Stimulated activated CD4-positive, alpha-beta T cell treated with anti-CD3 and anti-CD28 coated beads, Interleukin-1b, Interleukin-23, amount 100 ng/mL, for 24 hours (primary cell): Measurements from ENCODE around the gene SH3D21.

Experiments
- DNase-seq, 4 experiments: peaks; one replicate each; pipeline ENCODE4 v3.0.0-alpha.2; 2020; ENCODE audit warnings: low read depth in 4 of 4, low spot score in 1 of 4

SH3D21 gene

GRCh38 chr1:36328713-36329112 is 22.5 kb downstream of the SH3D21 start:
- DNase-seq = no peak

GRCh38 chr1:36329817-36330216 is 23.6 kb downstream of the SH3D21 start:
- no peak for DNase-seq

- no peak for DNase-seq
Observed at GRCh38 chr1:36330940-36331339, 24.8 kb downstream of the SH3D21 start.

- DNase-seq = no peak
Observed at GRCh38 chr1:36337830-36338229, 31.7 kb downstream of the SH3D21 start.

GRCh38 chr1:36339215-36339614 is 33.0 kb downstream of the SH3D21 start:
- DNase-seq = no peak

GRCh38 chr1:36339615-36340014 is 33.4 kb downstream of the SH3D21 start:
- no peak for DNase-seq

DNA sequence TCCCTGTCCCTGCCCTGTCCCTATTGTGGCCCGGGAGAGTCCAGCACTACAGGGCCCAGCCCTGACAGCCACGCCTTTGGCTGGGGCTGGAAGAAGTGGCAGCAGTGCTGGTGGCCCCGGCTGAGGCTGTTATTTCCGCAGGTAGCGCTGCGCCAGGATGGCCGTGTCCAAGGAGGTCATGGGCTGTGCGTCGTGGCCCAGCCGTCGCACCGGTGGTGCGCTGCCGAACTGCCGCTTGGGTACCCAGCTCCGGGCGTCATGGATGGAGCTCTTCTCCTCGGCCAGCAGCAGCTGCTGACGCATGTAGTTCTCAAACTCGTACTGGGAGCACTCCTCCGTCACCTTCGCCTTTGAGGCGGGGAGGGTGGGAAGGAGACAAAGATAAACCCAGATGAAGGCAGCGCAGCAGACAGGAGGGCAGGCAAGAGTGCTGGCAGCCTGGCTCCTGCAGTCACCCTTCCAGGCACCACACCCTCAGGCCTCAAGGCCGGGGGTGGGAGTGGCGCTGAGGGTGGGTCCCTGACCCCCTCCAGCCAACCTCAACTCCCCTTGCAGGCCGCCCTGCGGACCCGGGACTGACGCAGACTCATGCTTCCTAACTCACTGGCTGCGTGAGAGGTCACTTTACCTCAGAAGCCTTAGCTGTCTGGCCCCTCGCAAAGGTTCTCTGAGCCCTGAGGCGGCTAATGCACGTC is 35.6 kb downstream of the SH3D21 start:
- no peak for DNase-seq

DNA sequence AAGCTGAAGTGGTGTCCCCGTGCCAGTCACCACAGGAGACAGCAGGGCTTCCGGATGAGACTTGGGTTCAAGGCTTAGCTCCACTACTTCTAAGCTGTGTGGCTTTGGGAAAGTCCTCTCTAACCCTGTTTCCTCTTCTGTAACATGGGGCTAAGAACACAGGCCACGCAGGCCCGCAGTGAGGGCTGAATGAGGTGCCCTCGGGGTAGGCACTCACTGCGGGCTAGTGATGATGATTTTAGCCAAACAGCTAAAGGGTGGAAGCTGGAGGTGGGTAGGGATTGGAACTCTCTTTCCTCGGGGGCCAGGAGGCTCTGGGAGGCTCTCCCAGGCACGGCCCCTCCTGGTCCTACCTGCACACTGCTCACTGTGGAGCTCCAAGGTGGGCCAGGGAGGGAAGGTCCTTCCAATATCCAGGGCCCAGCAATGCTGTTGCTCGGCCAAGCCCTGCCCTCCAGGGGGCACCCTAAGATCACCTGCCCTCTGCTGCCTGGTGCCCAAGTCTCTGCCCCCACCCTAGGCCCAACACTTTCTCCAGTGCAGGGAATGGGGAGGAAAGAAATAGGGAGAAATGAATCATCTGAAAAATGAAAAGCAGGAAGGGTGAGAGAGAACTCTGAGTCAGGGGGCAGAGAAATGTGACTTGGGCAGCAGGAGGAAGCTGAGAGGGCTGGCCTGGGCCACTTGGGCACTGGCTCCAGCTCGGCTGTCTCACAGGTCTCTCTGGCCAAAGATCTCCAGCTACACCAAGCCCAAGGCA is 36.4 kb downstream of the SH3D21 start:
- DNase-seq = peak in 2 of 4 experiments; percentile 36

GRCh38 chr1:36343651-36344394 is 37.7 kb downstream of the SH3D21 start:
- DNase-seq = no peak

- DNase-seq = no peak
Observed at GRCh38 chr1:36344395-36344680, 38.2 kb downstream of the SH3D21 start.

DNA sequence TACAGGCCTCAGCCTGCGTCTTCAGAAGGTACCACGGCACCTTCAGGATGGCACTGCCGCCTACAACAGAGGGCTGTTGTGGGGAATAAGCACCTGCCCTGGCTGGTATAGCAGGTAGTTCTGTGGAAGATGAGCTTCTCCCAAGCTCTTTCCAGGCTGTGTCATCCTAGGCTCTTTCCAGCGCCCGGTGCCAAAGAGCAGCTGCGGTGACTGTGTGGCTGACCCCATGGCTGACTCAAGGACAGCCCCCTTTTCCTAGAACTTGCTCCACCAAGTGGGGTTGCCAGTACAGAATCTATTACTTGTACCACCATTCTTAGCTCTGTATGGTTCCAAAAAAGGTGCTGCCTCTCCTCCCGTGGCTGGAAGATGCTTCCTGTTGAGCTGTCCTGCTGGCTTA is 39.2 kb downstream of the SH3D21 start:
- DNase-seq = no peak

DNA sequence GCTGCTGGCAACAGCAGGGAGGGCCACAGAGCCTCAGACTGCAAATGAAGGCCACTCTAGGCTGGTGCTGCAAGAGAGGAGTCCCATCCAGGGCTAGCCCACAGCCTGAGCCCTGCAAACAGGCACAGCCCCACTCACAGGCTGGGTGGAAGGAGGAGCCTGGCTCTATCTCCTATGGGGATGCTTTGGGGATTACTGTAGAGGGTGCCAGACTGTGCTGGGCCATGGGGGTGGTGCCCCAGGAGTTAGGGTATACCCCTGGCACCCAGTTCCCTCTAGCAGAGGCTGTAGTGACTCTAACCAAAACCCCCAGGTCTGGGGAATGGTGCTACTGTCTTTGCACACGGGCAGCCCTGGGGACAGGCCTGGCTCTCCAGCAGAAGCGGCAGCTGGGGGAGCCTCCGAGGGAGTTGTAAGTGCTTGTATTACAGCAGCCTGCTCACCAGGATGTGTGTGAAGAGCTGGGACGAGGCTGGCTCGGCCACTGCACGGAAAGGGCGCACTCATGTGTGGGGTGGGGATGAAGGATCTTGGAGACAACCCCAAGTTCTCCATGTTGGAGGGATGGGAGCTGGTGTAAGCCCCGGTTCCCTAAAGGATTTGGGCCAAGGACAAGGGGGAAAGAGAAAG is 40.7 kb downstream of the SH3D21 start:
- no peak for DNase-seq

DNA sequence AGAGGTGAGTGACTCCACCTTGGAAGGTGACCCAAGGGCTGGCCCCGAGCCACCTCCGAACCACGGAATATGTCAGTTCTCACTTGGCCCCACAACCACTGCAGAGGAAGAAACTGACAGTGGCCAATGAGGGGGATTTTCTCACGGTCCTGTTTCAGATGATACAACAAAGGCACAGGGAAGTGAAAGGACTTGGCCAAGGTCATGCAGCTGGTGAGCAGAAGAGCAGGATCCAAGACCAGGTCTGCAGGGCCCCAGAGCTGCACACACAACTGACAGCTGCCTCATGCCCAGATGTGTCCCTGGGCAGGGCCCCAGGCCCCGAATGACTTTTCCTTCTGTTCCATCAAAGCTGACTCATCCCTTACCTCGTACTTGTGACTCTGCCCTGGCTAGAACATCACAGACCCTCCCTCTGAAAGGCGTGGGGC is 43.1 kb downstream of the SH3D21 start:
- DNase-seq = peak in 1 of 4 experiments; percentile 17

DNA sequence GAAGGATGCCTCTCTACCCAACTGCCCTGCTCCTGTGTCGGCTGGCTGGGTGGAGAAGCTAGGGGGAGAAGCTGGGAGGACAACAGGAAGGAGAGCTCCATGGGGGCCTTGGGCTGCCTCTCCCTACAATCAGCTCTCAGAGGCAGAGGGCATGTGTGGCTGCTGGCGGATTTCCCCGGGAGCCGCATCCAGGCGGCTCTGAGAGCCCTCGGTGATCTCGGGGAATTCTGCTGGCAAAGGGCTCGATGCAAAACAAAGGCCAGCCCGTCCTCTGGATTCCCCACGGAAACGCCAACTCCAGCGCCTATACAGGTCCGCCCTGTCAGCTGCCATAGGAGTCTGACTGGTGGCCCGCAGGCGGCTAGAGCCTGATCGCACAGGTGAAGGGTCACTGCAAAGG is 43.7 kb downstream of the SH3D21 start:
- no peak for DNase-seq

DNA sequence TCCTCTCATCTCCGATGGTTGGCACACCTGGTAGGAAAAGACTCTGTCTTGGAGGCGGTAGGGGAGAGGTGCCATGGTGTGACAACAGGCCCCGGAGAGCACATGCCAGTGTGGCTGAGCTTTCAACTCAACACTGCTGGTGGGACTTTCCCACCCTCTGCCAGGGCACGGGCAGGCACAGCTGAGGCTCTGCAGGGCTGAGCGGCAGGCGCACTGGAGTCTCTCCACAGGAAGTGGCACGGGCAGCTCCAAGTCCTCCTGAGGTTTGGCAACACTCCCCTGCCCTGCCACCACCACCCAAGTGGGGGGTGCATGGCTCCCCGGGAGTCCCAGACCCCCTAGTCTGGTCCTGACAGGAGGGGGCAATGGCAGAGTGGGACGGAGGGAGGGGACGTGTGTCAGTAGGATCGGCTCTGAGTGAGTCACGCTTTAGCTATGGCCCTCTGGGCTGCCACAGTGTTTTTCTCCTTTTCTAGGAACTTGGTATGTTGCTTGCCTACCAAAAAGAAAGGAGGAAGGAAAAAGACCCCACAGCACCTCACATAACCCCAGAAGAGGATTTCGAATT is 44.6 kb downstream of the SH3D21 start:
- peak in 1 of 4 experiments; percentile 32 for DNase-seq

DNA sequence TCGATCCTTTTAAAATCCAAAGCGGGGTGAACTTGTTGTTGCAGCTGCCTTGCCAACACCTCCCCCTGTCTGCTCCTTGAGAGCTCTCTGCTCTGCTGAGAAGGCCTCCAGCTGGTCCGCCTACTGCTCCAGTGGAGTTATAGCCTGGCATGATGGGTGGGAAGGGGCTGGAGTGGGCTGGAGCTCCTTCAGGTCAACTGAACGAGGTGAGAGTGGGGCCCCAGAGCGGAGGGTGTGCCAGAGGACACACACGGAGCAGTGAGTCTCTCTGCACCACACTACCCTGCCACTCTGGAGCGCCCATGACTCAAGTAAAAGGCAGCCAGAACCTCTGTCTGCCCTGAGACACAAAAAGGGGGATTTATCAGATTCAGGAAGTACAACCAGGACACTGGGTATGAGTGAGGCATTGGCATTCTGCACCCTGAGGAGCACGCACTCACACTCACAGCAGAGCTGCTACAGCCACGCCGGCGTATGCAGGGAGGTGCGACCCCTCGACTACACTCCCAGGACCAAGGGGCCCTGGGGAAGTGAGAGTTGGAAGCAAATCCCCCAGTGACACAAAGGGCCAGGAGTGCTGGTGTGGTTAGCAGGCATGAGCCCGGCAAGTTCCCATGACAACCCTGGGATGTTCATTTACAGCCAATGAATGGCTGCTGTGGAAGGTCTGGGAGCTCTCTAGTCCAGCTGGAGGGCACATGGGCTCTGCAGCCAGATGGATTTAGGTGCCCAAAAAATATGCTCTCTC is 45.2 kb downstream of the SH3D21 start:
- no peak for DNase-seq

- DNase-seq = no peak
Observed at GRCh38 chr1:36352125-36352909, 46.1 kb downstream of the SH3D21 start.

DNA sequence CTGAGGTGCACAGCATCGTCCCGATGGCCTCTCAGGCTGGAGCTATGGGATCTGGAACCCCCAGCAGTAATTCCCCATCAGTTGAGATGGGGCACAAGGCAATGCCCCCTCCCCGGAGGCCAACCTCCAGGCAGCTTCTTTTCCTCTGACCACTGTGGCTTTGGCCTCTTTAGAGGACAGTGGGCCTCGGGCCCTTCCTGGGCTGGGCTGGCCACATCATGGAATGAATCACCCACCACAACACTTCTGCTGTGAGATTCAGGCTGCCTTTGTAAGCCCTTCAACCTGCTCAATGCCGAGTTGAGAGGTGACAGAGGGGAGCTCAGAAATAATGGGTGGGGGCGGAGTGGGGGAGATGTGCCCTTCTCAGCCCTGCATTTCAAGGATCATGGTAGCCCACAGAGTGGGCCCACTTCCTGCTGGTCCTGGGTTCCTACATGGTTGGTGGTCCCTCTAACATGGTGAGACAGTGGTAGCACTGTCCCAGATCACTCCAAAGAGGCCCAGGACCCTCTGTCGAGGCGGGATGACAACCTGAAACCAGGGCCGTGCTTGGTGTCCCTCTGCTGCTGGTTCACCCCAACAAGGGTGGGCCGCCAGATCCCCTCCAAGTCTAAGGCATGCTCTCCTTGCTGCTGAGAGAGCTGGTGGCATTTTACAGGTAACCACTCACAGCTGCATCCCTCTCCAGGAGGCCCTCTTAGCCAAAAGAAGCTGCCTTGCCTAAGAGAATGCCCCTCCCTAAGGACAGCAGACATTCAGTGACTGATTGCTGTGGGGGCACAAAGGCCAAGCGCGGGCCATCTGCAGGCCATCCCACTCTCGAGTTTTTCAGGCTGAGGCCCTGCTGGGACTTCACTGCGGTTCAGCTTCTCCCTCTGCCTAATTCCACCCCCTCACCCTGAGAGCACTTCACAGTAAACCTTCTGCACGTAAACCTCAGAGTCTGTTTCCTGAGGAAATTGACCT is 47.0 kb downstream of the SH3D21 start:
- DNase-seq = no peak

DNA sequence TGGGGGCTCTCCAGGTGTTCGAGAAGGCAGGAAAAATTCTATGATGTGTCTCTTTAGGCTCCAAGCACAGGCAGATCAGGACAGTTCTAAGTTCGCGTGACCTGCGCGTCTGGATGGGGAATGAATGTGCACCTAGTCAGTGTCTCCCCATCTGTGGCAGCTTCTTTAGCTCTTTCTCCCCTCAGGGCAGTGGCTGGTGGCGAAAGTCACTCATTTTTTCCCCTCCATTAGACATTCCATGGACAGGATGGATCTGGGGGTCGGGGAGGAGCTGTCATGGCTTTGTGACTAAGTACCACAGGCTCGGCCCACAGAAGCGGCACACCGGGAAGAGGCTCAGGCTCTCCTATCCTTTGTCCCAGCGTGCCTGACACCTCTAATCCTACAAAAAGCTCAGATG is 48.3 kb downstream of the SH3D21 start:
- DNase-seq = no peak
